Motor neuron (in vitro differentiated cells): ENCODE results near the gene CD22. TPM values are rescaled to one million over a fixed set of nuclear protein-coding genes. Genes with fewer than 3 reads are reported as not detected.
A peak's percentile ranks its signal among the peaks of the same experiment; 100 is the strongest.

Experiments used
- ATAC-seq, 8 experiments: fragments of 200-7000 bp; cut with Tn5 transposase; replicated peaks in 6 of 8; 2 replicates each; pipeline ENCODE4 v1.8.0; 2021; ENCODE audit warnings: mild to moderate bottlenecking in 8 of 8, moderate library complexity in 8 of 8
- H3K27ac ChIP-seq, 2 donors: fragments of 250-450 bp; sonication (Bioruptor Pico); 2 replicates each; pipeline ENCODE4 v1.9.0; 2021; ENCODE audit warnings: antibody characterized with exemption in 2 of 2, mild to moderate bottlenecking in 2 of 2, moderate library complexity in 1 of 2
- H3K4me1 ChIP-seq, 2 donors: fragments of 250-450 bp; sonication (Bioruptor Pico); replicated peaks in 1 of 2; 2 replicates each; pipeline ENCODE4 v1.6.1; 2021; ENCODE audit warnings: antibody characterized with exemption in 2 of 2, mild to moderate bottlenecking in 2 of 2, moderate library complexity in 1 of 2
- H3K4me3 ChIP-seq, 5 donors: fragments of 250-450 bp; sonication (Bioruptor Pico); 2 replicates each; pipeline ENCODE4 v1.9.0; 2021; ENCODE audit warnings: antibody characterized with exemption in 5 of 5, mild to moderate bottlenecking in 5 of 5, moderate library complexity in 4 of 5
- WGBS, 10 experiments: fragments of 450-650 bp; shearing (Covaris generic); methylation state at CpG; one replicate each; pipeline ENCODE4 v1.0.0; 2022; 5-methylcytosine and 5-hydroxymethylcytosine counted together
- in situ Hi-C, 9 experiments: fragments of 400-800 bp; cut with MboI; loops; one replicate each; pipeline ENCODE4 v1.15.0; 2021; ENCODE audit warnings: low sequenced_read_pairs in 9 of 9, low pct_unique_long_range_greater_than_20kb in 2 of 9; ENCODE audit not compliant: unreplicated experiment in 9 of 9
- total RNA-seq, 8 experiments: library from RNA; unstranded; fragments of 300-600 nt; gene quantifications; 2 replicates each; pipeline versions ENCODE4 v1.2.3 to v1.2.4, GENCODE V29; 2022

CD22 gene
- total RNA-seq, 8 experiments from 2014 or later, result 0.27 to 1.8 (median 0.93) TPM; not detected in 2

- Histone ChIP-seq H3K4me3 (no peak overlapping the region), H3K27ac (no peak overlapping the region), H3K4me1 (no peaks in the 10 kb centered on the region)
- in situ Hi-C loops, result loop anchor here in 1 of 9 experiments (10.0 kb wide), 1 partner anchor 154 kb away; the partner anchor contains the start of gene KRTDAP
- WGBS, 10 experiments, result 47 to 100% (median 86%) methylated on average over 1 to 5 of the region's 16 CpGs; no CpG with 5 or more reads in 5 of the 10 experiments
- no peak for ATAC-seq
These were observed 12.0 kb downstream of the CD22 start for GRCh38 chr19:35341006-35341405.

GRCh38 chr19:35341565-35342225, 12.7 kb downstream of the CD22 start:
- Histone ChIP-seq H3K4me1 (no peaks in the 10 kb centered on the region), H3K27ac (no peak overlapping the region), H3K4me3 (no peak overlapping the region)
- no peak for ATAC-seq
- in situ Hi-C loops, result loop anchor here in 1 of 9 experiments (10.0 kb wide), 1 partner anchor 153 kb away; the partner anchor contains the start of gene KRTDAP
- WGBS, 10 experiments, result 6 to 94% (median 67%) methylated on average over 3 to 5 of the region's 14 CpGs; no CpG with 5 or more reads in 3 of the 10 experiments

- no peaks in the 10 kb centered on the region for H3K4me1 ChIP-seq
- no peak overlapping the region for H3K4me3 ChIP-seq
- 0 to 80% (median 44%) methylated on average over 1 to 4 of the region's 5 CpGs; no CpG with 5 or more reads in 4 of the 10 experiments for WGBS, 10 experiments
- H3K27ac ChIP-seq, result no peak overlapping the region
- in situ Hi-C loops, result loop anchor here in 1 of 9 experiments (10.0 kb wide), 1 partner anchor 152 kb away; the partner anchor contains the start of gene KRTDAP
- peak in 3 of 8 experiments; percentile 47 to 65 (median 56) for ATAC-seq
These were observed 13.4 kb downstream of the CD22 start for GRCh38 chr19:35342430-35342829.

GRCh38 chr19:35344511-35345031, 15.6 kb downstream of the CD22 start:
- in situ Hi-C loops, result loop anchor here in 1 of 9 experiments (10.0 kb wide), 1 partner anchor 150 kb away; the partner anchor contains the start of gene KRTDAP
- Histone ChIP-seq H3K27ac (no peak overlapping the region), H3K4me1 (no peaks in the 10 kb centered on the region), H3K4me3 (no peak overlapping the region)
- 38 to 100% (median 81%) methylated on average over 1 to 11 of the region's 17 CpGs; no CpG with 5 or more reads in 2 of the 10 experiments for WGBS, 10 experiments
- peak in 1 of 8 experiments; percentile 60 for ATAC-seq

GRCh38 chr19:35345671-35346111, 16.7 kb downstream of the CD22 start:
- Histone ChIP-seq H3K4me3 (no peak overlapping the region), H3K27ac (no peak overlapping the region), H3K4me1 (no peaks in the 10 kb centered on the region)
- 10 to 80% (median 70%) methylated on average over 1 to 4 of the region's 11 CpGs; no CpG with 5 or more reads in 4 of the 10 experiments for WGBS, 10 experiments
- in situ Hi-C loops, result loop anchor here in 1 of 9 experiments (10.0 kb wide), 1 partner anchor 149 kb away; the partner anchor contains the start of gene KRTDAP
- ATAC-seq, result no peak

GRCh38 chr19:35346193-35347052, 17.4 kb downstream of the CD22 start:
- Histone ChIP-seq H3K4me3 (no peak overlapping the region), H3K27ac (no peak overlapping the region), H3K4me1 (no peaks in the 10 kb centered on the region)
- in situ Hi-C loops, result loop anchor here in 1 of 9 experiments (10.0 kb wide), 1 partner anchor 148 kb away; the partner anchor contains the start of gene KRTDAP
- WGBS, 10 experiments, result 40 to 90% (median 65%) methylated on average over 1 to 5 of the region's 28 CpGs; no CpG with 5 or more reads in 4 of the 10 experiments
- no peak for ATAC-seq

GRCh38 chr19:35347171-35347929, 18.4 kb downstream of the CD22 start, which contains the start of gene FFAR1:
TSS of gene FFAR1 (plus strand) at chr19:35347902. CDS start at chr19:35351552, 3,650 bp downstream.
- no peak for ATAC-seq
- no peak within 1 kb of the TSS for H3K27ac ChIP-seq
- no peaks in the 10 kb centered on the region for H3K4me1 ChIP-seq
- 30 to 82% (median 70%) methylated on average over 2 to 11 of the region's 18 CpGs; no CpG with 5 or more reads in 1 of the 10 experiments for WGBS, 10 experiments
- H3K4me3 ChIP-seq, result no peak within 1 kb of the TSS
- in situ Hi-C loops, result loop anchor here in 1 of 9 experiments (10.0 kb wide), 1 partner anchor 147 kb away; the partner anchor contains the start of gene KRTDAP

- 40 to 83% (median 76%) methylated on average over 1 to 7 of the region's 7 CpGs; no CpG with 5 or more reads in 2 of the 10 experiments for WGBS, 10 experiments
- H3K27ac ChIP-seq, result no peak overlapping the region
- in situ Hi-C loops, result loop anchor here in 1 of 9 experiments (10.0 kb wide), 1 partner anchor 147 kb away; the partner anchor contains the start of gene KRTDAP
- no peak overlapping the region for H3K4me3 ChIP-seq
- no peak for ATAC-seq
- no peaks in the 10 kb centered on the region for H3K4me1 ChIP-seq
These were observed 18.9 kb downstream of the CD22 start for GRCh38 chr19:35347930-35348298.

GRCh38 chr19:35348911-35349611, 20.1 kb downstream of the CD22 start:
- Histone ChIP-seq H3K4me1 (no peaks in the 10 kb centered on the region), H3K27ac (no peak overlapping the region), H3K4me3 (no peak overlapping the region)
- WGBS, 10 experiments, result 50 to 94% (median 74%) methylated on average over 2 to 7 of the region's 18 CpGs; no CpG with 5 or more reads in 2 of the 10 experiments
- in situ Hi-C loops, result loop anchor here in 1 of 9 experiments (10.0 kb wide), 1 partner anchor 146 kb away; the partner anchor contains the start of gene KRTDAP
- ATAC-seq, result no peak

- Histone ChIP-seq H3K27ac (no peak overlapping the region), H3K4me3 (no peak overlapping the region), H3K4me1 (no peaks in the 10 kb centered on the region)
- ATAC-seq, result no peak
- in situ Hi-C loops, result loop anchor here in 3 of 9 experiments (10.0 to 25.0 kb wide), 3 partner anchors 112 to 145 kb away; partner anchors contain the start of gene KRTDAP (in 2 of the 3)
- 40 to 80% (median 50%) methylated on average over 1 to 6 of the region's 17 CpGs; no CpG with 5 or more reads in 5 of the 10 experiments for WGBS, 10 experiments
These were observed 20.9 kb downstream of the CD22 start for GRCh38 chr19:35349614-35350521.
